HCT116 (cell line): ENCODE results near the gene MYO1E. TPM values are rescaled to one million over a fixed set of nuclear protein-coding genes. Genes with fewer than 3 reads are reported as not detected.

Source experiments
- ATAC-seq: fragments of 200-7000 bp; cut with Tn5 transposase; 2 replicates; pipeline ENCODE4 v1.9.1; 2020; ENCODE audit warnings: mild to moderate bottlenecking, moderate library complexity
- BruUV-seq: library from RNA; stranded (reverse); fragments of 400-500 nt; replicated peaks from 2 replicates; lab custom pipeline; 2021; lab: Mats Ljungman, UMichigan
- CTCF ChIA-PET: fragments of 300-600 bp; sonication (Branson Sonifier 250); formaldehyde crosslinking; loops from one replicate; lab custom pipeline; 2021; ENCODE audit warnings: antibody characterized with exemption; lab: Charles Lee
- POLR2A ChIA-PET: fragments of 300-600, 350-600 bp; sonication (Branson Sonifier 250); formaldehyde crosslinking; loops from one replicate; lab custom pipeline; 2021; ENCODE audit warnings: antibody characterized with exemption; lab: Charles Lee
- RAD21 ChIA-PET, 2 experiments: fragments of 300-600 bp; sonication (Branson Sonifier 250); formaldehyde crosslinking; loops; one replicate each; lab custom pipeline; 2023; ENCODE audit warnings: low total read pairs in 2 of 2; ENCODE audit not compliant: uncharacterized antibody in 2 of 2, unreplicated experiment in 2 of 2, low non-redundant PET in 1 of 2; lab: Charles Lee
- DNase-seq: peaks from one replicate; pipeline ENCODE4 v3.0.0-alpha.2; 2010; ENCODE audit warnings: low read depth, low spot score
- H2AFZ ChIP-seq: fragments of 200-600 bp; shearing (Covaris generic), sonication (generic); 2 replicates; pipeline ENCODE4 v1.6.1; 2017; ENCODE audit warnings: low read depth, mixed run types, mixed read lengths, antibody characterized with exemption, low read length; ENCODE audit not compliant: poor library complexity, severe bottlenecking
- H3K27ac ChIP-seq: 2 replicates; pipeline ENCODE4 v1.5.1; 2012; ENCODE audit warnings: low read depth, low read length
- H3K27me3 ChIP-seq: fragments of 200-600 bp; sonication (generic); 2 replicates; pipeline ENCODE4 v1.6.1; 2016; ENCODE audit warnings: mixed run types, low read length, mixed read lengths; ENCODE audit not compliant: insufficient read depth
- H3K36me3 ChIP-seq, 2 experiments: fragments of 200-500 bp in 1 of 2; fragments of 200-600 bp in 1 of 2; sonication (Bioruptor generic) in 1 of 2; sonication (generic) in 1 of 2; 2 replicates each; pipeline versions ENCODE4 v1.5.1 to v1.6.1; 2014 to 2016; ENCODE audit warnings: low read length in 2 of 2, inconsistent platforms in 1 of 2, mixed read lengths in 1 of 2, mixed run types in 1 of 2; ENCODE audit not compliant: insufficient read depth in 2 of 2, control insufficient read depth in 1 of 2
- H3K4me1 ChIP-seq, 2 experiments: fragments of 200-600 bp in 1 of 2; sonication (generic) in 1 of 2; 2 replicates each; pipeline versions ENCODE4 v1.5.1 to v1.6.1; 2012 to 2017; ENCODE audit warnings: low read length in 2 of 2, inconsistent platforms in 1 of 2, mild to moderate bottlenecking in 1 of 2, mixed read lengths in 1 of 2, mixed run types in 1 of 2, moderate library complexity in 1 of 2; ENCODE audit not compliant: insufficient read depth in 2 of 2, control insufficient read depth in 1 of 2
- H3K4me2 ChIP-seq: fragments of 200-600 bp; sonication (generic); 2 replicates; pipeline ENCODE4 v1.6.1; 2017; ENCODE audit warnings: mixed run types, low read length, mixed read lengths
- H3K4me3 ChIP-seq, 2 experiments: fragments of 200-600 bp in 1 of 2; sonication (generic) in 1 of 2; replicated peaks in 1 of 2; 2 replicates each; pipeline ENCODE4 v1.5.1; 2011 to 2016; ENCODE audit warnings: low read length in 2 of 2, control low read depth in 1 of 2, low read depth in 1 of 2, mild to moderate bottlenecking in 1 of 2, mixed read lengths in 1 of 2, mixed run types in 1 of 2
- H3K79me2 ChIP-seq: fragments of 200-600 bp; sonication (generic); 2 replicates; pipeline ENCODE4 v1.6.1; 2017; ENCODE audit warnings: mild to moderate bottlenecking, mixed run types, low read length, moderate library complexity, mixed read lengths; ENCODE audit not compliant: insufficient read depth
- H3K9ac ChIP-seq: fragments of 200-600 bp; sonication (generic); 2 replicates; pipeline ENCODE4 v1.6.1; 2016; ENCODE audit warnings: low read length, mixed read lengths
- H3K9me2 ChIP-seq: fragments of 200-600 bp; sonication (generic), shearing (Covaris generic); 2 replicates; pipeline ENCODE4 v1.6.1; 2017; ENCODE audit warnings: mixed run types, mild to moderate bottlenecking, moderate library complexity; ENCODE audit not compliant: insufficient read depth
- H3K9me3 ChIP-seq, 2 experiments: fragments of 200-500 bp in 1 of 2; fragments of 200-600 bp in 1 of 2; sonication (Bioruptor generic) in 1 of 2; sonication (generic) in 1 of 2; 2 replicates each; pipeline ENCODE4 v1.6.1; 2014 to 2017; ENCODE audit warnings: low read length in 2 of 2, mixed read lengths in 2 of 2, inconsistent platforms in 1 of 2, low read depth in 1 of 2, mild to moderate bottlenecking in 1 of 2, mixed run types in 1 of 2, moderate library complexity in 1 of 2; ENCODE audit not compliant: control insufficient read depth in 1 of 2, insufficient read depth in 1 of 2
- H4K20me1 ChIP-seq: fragments of 200-600 bp; sonication (generic), shearing (Covaris generic); 2 replicates; pipeline ENCODE4 v1.6.1; 2017; ENCODE audit warnings: mixed run types, mild to moderate bottlenecking, moderate library complexity; ENCODE audit not compliant: insufficient read depth
- CBX3 ChIP-seq: IDR thresholded peaks from 2 replicates; pipeline ENCODE4 v1.6.1; 2012; ENCODE audit warnings: low read depth
- ELF1 ChIP-seq: IDR thresholded peaks from 2 replicates; pipeline ENCODE4 v1.6.1; 2012; ENCODE audit warnings: low read depth, borderline replicate concordance
- EZH2phosphoT487 ChIP-seq: fragments of 200-600 bp; IDR thresholded peaks from 2 replicates; pipeline ENCODE4 v1.6.1; 2018; ENCODE audit warnings: antibody characterized with exemption, borderline replicate concordance
- FOSL1 ChIP-seq: IDR thresholded peaks from 2 replicates; pipeline ENCODE4 v1.6.1; 2012; ENCODE audit warnings: low read depth
- SP1 ChIP-seq: IDR thresholded peaks from 2 replicates; pipeline ENCODE4 v1.6.1; 2012; ENCODE audit warnings: low read depth
- ZFX ChIP-seq: fragments of 450-650 bp; IDR thresholded peaks from 2 replicates; pipeline ENCODE4 v1.6.1; 2017
- intact Hi-C: fragments of 100-400 bp; cut with micrococcal nuclease; formaldehyde crosslinking; loops from 2 replicates; pipeline ENCODE4 v1.10.0; 2022
- total RNA-seq: library from RNA; stranded (reverse); gene quantifications from one replicate; pipeline ENCODE4 v1.2.1, GENCODE V29; 2021; ENCODE audit not compliant: unreplicated experiment
- TF ChIP-seq, protein P1 (sequence below): IDR thresholded peaks from 2 replicates; pipeline ENCODE4 v1.6.1; 2012
- TF ChIP-seq, protein P2 (sequence below): IDR thresholded peaks from 2 replicates; pipeline ENCODE4 v1.6.1; 2012

Gene MYO1E
- total RNA-seq, 1 experiment from 2014 or later: 182 TPM

DNA sequence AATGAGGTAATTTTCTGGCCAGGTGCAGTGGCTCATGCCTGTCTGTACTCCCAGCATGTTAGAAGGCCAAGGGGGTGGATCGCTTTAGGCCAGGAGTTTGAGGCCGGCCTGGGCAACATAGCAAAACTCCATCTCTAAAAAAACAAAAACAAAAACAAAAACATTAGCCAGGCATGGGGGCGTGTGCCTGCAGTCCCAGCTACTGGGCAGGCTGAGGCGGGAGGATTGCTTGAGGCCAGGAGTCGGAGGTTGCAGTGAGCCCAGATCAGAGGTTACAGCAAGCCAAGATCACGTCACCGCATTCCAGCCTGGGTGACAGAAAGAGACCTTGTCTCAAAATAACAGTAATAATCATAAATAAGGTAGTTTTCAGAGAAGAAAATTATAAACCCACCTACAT is 110.4 kb downstream of the MYO1E start:
- ChIA-PET POLR2A (no interaction called here), CTCF (no interaction called here), RAD21 (no interaction called here)
- no peaks in the 10 kb centered on the region for H3K79me2 ChIP-seq
- H2AFZ ChIP-seq: no peak overlapping the region
- no peak overlapping the region for H3K4me2 ChIP-seq
- no TSS peak for BruUV-seq
- no peaks in the 10 kb centered on the region for H3K9me2 ChIP-seq
- H3K4me1 ChIP-seq: peaks cover 7 to 17% of the 10 kb centered on the region in 2 experiments
- no peak overlapping the region for H3K9ac ChIP-seq
- no peak for DNase-seq
- ATAC-seq: no peak
- H3K9me3 ChIP-seq: no peaks in the 10 kb centered on the region
- no peak overlapping the region for H3K4me3 ChIP-seq
- H3K27ac ChIP-seq: no peak overlapping the region
- H3K36me3 ChIP-seq: no peaks in the 10 kb centered on the region
- TF ChIP-seq EZH2phosphoT487: no peak
- H4K20me1 ChIP-seq: no peaks in the 10 kb centered on the region
- intact Hi-C loops: no loop called here
- no peaks in the 10 kb centered on the region for H3K27me3 ChIP-seq

DNA sequence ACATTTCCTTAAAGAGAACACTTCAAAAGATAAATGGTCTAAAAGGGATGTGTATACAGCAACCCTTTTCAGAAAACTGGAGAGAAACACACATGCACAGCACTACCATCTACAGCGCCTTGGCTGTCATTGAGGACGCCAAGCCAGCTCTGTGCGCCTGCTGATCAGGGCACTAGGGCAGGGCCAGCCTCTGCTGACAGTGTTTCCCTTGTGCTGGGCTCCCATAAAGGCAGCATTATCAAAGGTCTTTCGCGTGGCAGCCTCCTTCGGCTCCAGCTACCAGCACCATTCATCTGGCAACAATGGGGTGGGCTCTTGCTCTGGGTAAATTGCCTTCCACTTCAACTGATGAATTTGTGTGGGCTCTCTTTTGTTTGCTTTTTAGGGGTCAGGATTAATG is 112.6 kb downstream of the MYO1E start:
- no peaks in the 10 kb centered on the region for H3K27me3 ChIP-seq
- no TSS peak for BruUV-seq
- H3K9me2 ChIP-seq: no peaks in the 10 kb centered on the region
- ChIA-PET RAD21 (no interaction called here), POLR2A (no interaction called here), CTCF (interaction anchor here (1.0 kb wide), 1 partner anchor 12 kb away, joined by 4 read pairs; no protein-coding TSS in a partner anchor)
- DNase-seq (no peak), ATAC-seq (no peak)
- H3K4me2 ChIP-seq: no peak overlapping the region
- H3K27ac ChIP-seq: no peak overlapping the region
- H3K9ac ChIP-seq: no peak overlapping the region
- intact Hi-C loops: no loop called here
- no peaks in the 10 kb centered on the region for H4K20me1 ChIP-seq
- TF ChIP-seq FOSL1 (no peak), SP1 (no peak), ZFX (no peak), CBX3 (no peak), ELF1 (no peak)
- TF ChIP-seq, protein P1, sequence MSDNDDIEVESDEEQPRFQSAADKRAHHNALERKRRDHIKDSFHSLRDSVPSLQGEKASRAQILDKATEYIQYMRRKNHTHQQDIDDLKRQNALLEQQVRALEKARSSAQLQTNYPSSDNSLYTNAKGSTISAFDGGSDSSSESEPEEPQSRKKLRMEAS: no peak
- TF ChIP-seq, protein P2, sequence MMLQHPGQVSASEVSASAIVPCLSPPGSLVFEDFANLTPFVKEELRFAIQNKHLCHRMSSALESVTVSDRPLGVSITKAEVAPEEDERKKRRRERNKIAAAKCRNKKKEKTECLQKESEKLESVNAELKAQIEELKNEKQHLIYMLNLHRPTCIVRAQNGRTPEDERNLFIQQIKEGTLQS: no peak
- H3K4me3 ChIP-seq: no peak overlapping the region
- H3K36me3 ChIP-seq: no peaks in the 10 kb centered on the region
- no peak overlapping the region for H2AFZ ChIP-seq
- no peaks in the 10 kb centered on the region for H3K79me2 ChIP-seq
- no peaks in the 10 kb centered on the region for H3K9me3 ChIP-seq
- peaks cover 21 to 23% of the 10 kb centered on the region in 2 experiments for H3K4me1 ChIP-seq
